Hippocampal formation (tissue), 2 donors: ENCODE results near the gene RAET1E.
"Not testable (repeated sequence)": the region's sequence is repeated elsewhere in the genome, so short reads cannot be mapped to it uniquely, and the experiment has no call there.

Source experiments
- DNase-seq, 2 donors: peaks; one replicate each; lab custom pipeline; 2025; lab: John Stamatoyannopoulos, UW

Gene RAET1E

GRCh38 chr6:149909701-149910470, 12.0 kb upstream of the RAET1E start:
- DNase-seq, result no peak

GRCh38 chr6:149908480-149908879, 10.6 kb upstream of the RAET1E start:
- DNase-seq, result not testable (repeated sequence)

- DNase-seq, result no peak
Observed at GRCh38 chr6:149907317-149907716, 9.4 kb upstream of the RAET1E start.

- no peak for DNase-seq
Observed at GRCh38 chr6:149906405-149906804, 8.5 kb upstream of the RAET1E start.

GRCh38 chr6:149905911-149906371, 8.0 kb upstream of the RAET1E start:
- DNase-seq, result no peak

- no peak for DNase-seq
Observed at GRCh38 chr6:149905371-149905910, 7.5 kb upstream of the RAET1E start.

- DNase-seq, result no peak
Observed at GRCh38 chr6:149904661-149905370, 6.9 kb upstream of the RAET1E start.

GRCh38 chr6:149903938-149904611, 6.2 kb upstream of the RAET1E start:
- no peak for DNase-seq

- no peak for DNase-seq
Observed at GRCh38 chr6:149901444-149902140, 3.7 kb upstream of the RAET1E start.

GRCh38 chr6:149900620-149901443, 2.9 kb upstream of the RAET1E start:
- DNase-seq, result no peak

- DNase-seq, result no peak
Observed at GRCh38 chr6:149899926-149900619, 2.2 kb upstream of the RAET1E start.

GRCh38 chr6:149899486-149899885, 1.6 kb upstream of the RAET1E start:
- DNase-seq, result no peak

- no peak for DNase-seq
Observed at GRCh38 chr6:149898966-149899365, 1.1 kb upstream of the RAET1E start.

GRCh38 chr6:149897015-149897697, 757 bp downstream of the RAET1E start:
- peak; percentile 14 to 25 for DNase-seq

GRCh38 chr6:149896491-149896890, 1.4 kb downstream of the RAET1E start:
- DNase-seq, result no peak

GRCh38 chr6:149895833-149896271, 2.1 kb downstream of the RAET1E start:
- DNase-seq, result no peak

GRCh38 chr6:149895048-149895590, 2.8 kb downstream of the RAET1E start:
- DNase-seq, result no peak

- not testable (repeated sequence) for DNase-seq
Observed at GRCh38 chr6:149891864-149892263, 6.0 kb downstream of the RAET1E start.

GRCh38 chr6:149891259-149891658, 6.7 kb downstream of the RAET1E start:
- DNase-seq, result no peak
